Measurements from ENCODE around the gene ABHD8.

ABHD8 gene

GRCh38 chr19:17249887-17250548 lies 53.2 kb downstream of the ABHD8 start:
- no peak for DNase-seq (ENCODE audit: low read depth)
- in situ Hi-C loops (cut with HindIII; ENCODE audit: low sequenced_read_pairs), result loop anchor here (10.0 kb wide), 1 partner anchor 85 kb away; no protein-coding TSS in a partner anchor
- no peak for TF ChIP-seq CTCF (IDR thresholded peaks at IDR 0.05; ENCODE audit: low read depth, low read length, missing control alignments)
- H3K4me3 ChIP-seq (ENCODE audit: low read depth, low read length), result no peak overlapping the region

GRCh38 chr19:17248011-17248776 lies 55.0 kb downstream of the ABHD8 start:
- H3K4me3 ChIP-seq (ENCODE audit: low read depth, low read length), result no peak overlapping the region
- DNase-seq (ENCODE audit: low read depth), result no peak
- TF ChIP-seq CTCF (IDR thresholded peaks at IDR 0.05; ENCODE audit: low read depth, low read length, missing control alignments), result no peak
- in situ Hi-C loops (cut with HindIII; ENCODE audit: low sequenced_read_pairs), result loop anchor here (10.0 kb wide), 1 partner anchor 83 kb away; no protein-coding TSS in a partner anchor

GRCh38 chr19:17246681-17247425 lies 56.4 kb downstream of the ABHD8 start:
- in situ Hi-C loops (cut with HindIII; ENCODE audit: low sequenced_read_pairs), result loop anchor here (10.0 kb wide), 1 partner anchor 82 kb away; no protein-coding TSS in a partner anchor
- no peak for TF ChIP-seq CTCF (IDR thresholded peaks at IDR 0.05; ENCODE audit: low read depth, low read length, missing control alignments)
- no peak for DNase-seq (ENCODE audit: low read depth)

GRCh38 chr19:17245535-17245984 lies 57.7 kb downstream of the ABHD8 start, which contains the start of gene NR2F6:
Gene NR2F6, minus strand, starts transcription at chr19:17245919. Its CDS starts 699 bp downstream, at chr19:17245220.
- DNase-seq (ENCODE audit: low read depth), result no peak
- in situ Hi-C loops (cut with HindIII; ENCODE audit: low sequenced_read_pairs), result loop anchor here (10.0 kb wide), 1 partner anchor 81 kb away; no protein-coding TSS in a partner anchor
- no peak for TF ChIP-seq CTCF (IDR thresholded peaks at IDR 0.05; ENCODE audit: low read depth, low read length, missing control alignments)
- peak within 1 kb of the TSS; percentile 79 for H3K4me3 ChIP-seq (ENCODE audit: low read depth, low read length)

More at GRCh38 chr19:17246681-17247425, 56.4 kb downstream of the ABHD8 start:
- H3K4me3 ChIP-seq (ENCODE audit: low read depth, low read length), result peak overlapping the region; percentile 36

- no peak for DNase-seq (ENCODE audit: low read depth)
- H3K4me3 ChIP-seq (ENCODE audit: low read depth, low read length), result peak overlapping the region; percentile 79
- in situ Hi-C loops (cut with HindIII; ENCODE audit: low sequenced_read_pairs), result loop anchor here (10.0 kb wide), 1 partner anchor 80 kb away; no protein-coding TSS in a partner anchor
- TF ChIP-seq CTCF (IDR thresholded peaks at IDR 0.05; ENCODE audit: low read depth, low read length, missing control alignments), result no peak
Observed at GRCh38 chr19:17244618-17245534, 58.3 kb downstream of the ABHD8 start.
